Measurements from ENCODE around the gene F12.

DNA sequence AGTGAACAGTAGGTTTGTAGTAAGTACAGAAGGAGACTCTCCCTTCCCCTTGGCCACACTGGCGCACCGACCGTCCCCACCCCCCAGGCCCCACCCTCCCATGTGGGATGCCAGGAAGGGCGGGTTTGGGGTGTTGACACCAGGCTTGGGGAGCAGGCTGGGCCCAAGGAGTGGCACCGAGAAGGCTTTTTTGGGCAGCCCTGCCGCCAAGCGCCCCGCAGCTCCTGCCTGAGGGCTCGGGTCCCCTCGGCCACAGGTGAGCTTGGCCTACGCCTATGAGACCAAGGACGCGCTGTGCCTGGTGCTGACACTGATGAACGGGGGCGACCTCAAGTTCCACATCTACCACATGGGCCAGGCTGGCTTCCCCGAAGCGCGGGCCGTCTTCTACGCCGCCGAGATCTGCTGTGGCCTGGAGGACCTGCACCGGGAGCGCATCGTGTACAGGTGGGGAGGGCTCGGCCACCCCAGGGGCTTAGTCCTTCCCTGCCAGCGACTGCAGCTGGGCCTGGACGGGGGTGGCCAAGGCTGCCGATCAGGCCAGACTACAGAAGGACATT is 24.4 kb upstream of the F12 start:
- TF ChIP-seq POLR2AphosphoS5 (IDR thresholded peaks at IDR 0.05; ENCODE audit: low read depth, low read length), result no peak
- TF ChIP-seq POLR2A (IDR thresholded peaks at IDR 0.05; ENCODE audit: low read depth, low read length), result no peak
- no peak for TF ChIP-seq TAF1 (IDR thresholded peaks at IDR 0.05; ENCODE audit: borderline replicate concordance, low read depth, low read length)

Measured in GM12892 (cell line).